HUES48 (cell line): ENCODE results near the gene MCOLN1.
"Not testable (repeated sequence)": the region's sequence is repeated elsewhere in the genome, so short reads cannot be mapped to it uniquely, and the experiment has no call there.

Experiments used
- H3K27ac ChIP-seq: one replicate; pipeline ENCODE4 v1.7.0; 2013; ENCODE audit warnings: low read depth, low read length, inconsistent platforms
- H3K27me3 ChIP-seq: 2 replicates; pipeline ENCODE4 v1.6.1; 2013; ENCODE audit warnings: mild to moderate bottlenecking, low read length; ENCODE audit not compliant: control insufficient read depth, insufficient read depth
- H3K36me3 ChIP-seq: 2 replicates; pipeline ENCODE4 v1.6.1; 2013; ENCODE audit warnings: low read length; ENCODE audit not compliant: control insufficient read depth, insufficient read depth
- H3K4me1 ChIP-seq: 2 replicates; pipeline ENCODE4 v1.6.1; 2013; ENCODE audit warnings: mild to moderate bottlenecking, low read length; ENCODE audit not compliant: control insufficient read depth, insufficient read depth
- H3K4me3 ChIP-seq: 2 replicates; pipeline ENCODE4 v1.5.1; 2013; ENCODE audit warnings: mild to moderate bottlenecking, low read depth, low read length
- H3K9ac ChIP-seq: 2 replicates; pipeline ENCODE4 v1.6.1; 2013; ENCODE audit warnings: mild to moderate bottlenecking, low read depth, low read length, moderate library complexity
- H3K9me3 ChIP-seq: 2 replicates; pipeline ENCODE4 v1.6.1; 2013; ENCODE audit warnings: low read length; ENCODE audit not compliant: control insufficient read depth, insufficient read depth

The MCOLN1 gene

DNA sequence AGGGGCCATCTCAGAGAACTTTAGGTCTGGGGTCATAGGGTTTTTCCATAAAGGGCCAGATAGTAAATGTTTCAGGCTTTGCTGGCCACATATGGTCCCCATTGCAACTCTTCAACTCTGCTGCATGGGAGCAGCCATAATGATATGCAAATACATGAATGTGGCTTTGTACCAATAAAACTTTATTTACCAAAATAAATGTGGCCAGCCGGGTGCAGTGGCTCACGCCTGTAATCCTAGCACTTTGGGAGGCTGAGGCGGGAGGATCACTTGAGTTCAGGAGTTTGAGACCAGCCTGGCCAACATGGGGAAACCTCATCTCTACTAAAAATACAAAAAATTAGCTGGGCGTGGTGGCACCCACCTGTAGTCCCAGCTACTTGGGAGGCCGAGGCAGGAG, 16.6 kb downstream of the MCOLN1 start:
- H3K4me3 ChIP-seq, H3K9me3 ChIP-seq, H3K27ac ChIP-seq, H3K9ac ChIP-seq, H3K27me3 ChIP-seq, H3K4me1 ChIP-seq: not testable (repeated sequence)
- H3K36me3 ChIP-seq, result peaks cover 48% of the 10 kb centered on the region

DNA sequence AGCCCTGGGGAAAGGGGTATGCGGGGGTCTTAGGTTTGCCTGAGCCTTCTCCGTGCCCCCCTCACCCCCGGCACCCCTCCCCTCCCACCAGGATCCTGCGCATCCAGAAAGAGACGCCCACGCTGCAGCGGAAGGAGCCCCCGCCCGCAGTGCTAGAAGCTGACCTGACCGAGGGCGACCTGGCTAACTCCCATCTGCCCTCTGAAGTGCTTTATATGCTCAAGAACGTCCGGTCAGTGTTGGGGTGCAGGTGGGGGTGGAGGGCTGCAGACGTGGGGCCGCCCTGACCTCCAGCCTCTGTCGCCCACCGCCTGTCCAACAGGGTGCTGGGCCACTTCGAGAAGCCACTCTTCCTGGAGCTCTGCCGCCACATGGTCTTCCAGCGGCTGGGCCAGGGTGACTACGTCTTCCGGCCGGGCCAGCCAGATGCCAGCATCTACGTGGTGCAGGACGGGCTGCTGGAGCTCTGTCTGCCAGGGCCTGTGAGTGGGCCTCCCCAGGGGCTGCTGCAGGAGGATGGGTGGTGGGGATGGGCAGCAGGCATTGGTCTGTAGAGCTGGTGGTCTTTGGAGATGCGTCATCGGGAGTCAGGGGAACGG, 17.5 kb downstream of the MCOLN1 start:
- H3K4me3 ChIP-seq, result no peak overlapping the region
- H3K4me1 ChIP-seq, result no peaks in the 10 kb centered on the region
- H3K36me3 ChIP-seq, result peaks cover 48% of the 10 kb centered on the region
- no peaks in the 10 kb centered on the region for H3K9me3 ChIP-seq
- H3K27me3 ChIP-seq, result no peaks in the 10 kb centered on the region
- H3K9ac ChIP-seq, result no peak overlapping the region
- H3K27ac ChIP-seq, result no peak overlapping the region

DNA sequence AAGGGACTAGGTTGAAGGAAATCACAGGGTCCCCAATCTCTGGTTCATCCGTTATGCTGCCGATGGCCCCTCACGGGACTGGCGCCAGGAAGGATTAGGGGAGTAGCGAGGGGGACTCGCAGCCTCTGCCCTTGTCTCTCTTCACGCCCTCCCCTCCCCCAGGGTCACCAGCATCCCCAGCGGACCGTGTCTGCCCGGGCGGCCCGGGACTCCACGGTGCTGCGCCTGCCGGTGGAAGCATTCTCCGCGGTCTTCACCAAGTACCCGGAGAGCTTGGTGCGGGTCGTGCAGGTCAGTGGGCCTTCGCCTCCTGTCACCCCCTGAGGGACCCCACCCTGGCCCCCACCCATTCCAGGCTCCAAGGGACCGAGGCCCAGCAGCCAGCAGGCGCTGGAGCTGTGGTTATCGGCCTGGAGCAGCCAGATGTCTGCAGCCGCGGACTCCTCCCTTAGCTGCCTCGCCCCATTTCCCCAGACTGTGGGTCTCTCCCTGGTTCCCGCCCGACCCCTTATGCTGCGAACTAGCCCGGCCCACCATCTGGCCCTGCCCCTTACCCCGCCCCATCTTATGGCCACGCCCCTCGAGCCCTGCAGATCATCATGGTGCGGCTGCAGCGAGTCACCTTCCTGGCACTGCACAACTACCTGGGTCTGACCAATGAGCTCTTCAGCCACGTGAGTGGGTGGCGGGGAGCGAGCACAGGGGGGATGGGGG, 18.5 kb downstream of the MCOLN1 start:
- peaks cover 52% of the 10 kb centered on the region for H3K36me3 ChIP-seq
- no peak overlapping the region for H3K9ac ChIP-seq
- no peak overlapping the region for H3K4me3 ChIP-seq
- no peaks in the 10 kb centered on the region for H3K4me1 ChIP-seq
- no peaks in the 10 kb centered on the region for H3K27me3 ChIP-seq
- H3K9me3 ChIP-seq, result no peaks in the 10 kb centered on the region
- no peak overlapping the region for H3K27ac ChIP-seq

DNA sequence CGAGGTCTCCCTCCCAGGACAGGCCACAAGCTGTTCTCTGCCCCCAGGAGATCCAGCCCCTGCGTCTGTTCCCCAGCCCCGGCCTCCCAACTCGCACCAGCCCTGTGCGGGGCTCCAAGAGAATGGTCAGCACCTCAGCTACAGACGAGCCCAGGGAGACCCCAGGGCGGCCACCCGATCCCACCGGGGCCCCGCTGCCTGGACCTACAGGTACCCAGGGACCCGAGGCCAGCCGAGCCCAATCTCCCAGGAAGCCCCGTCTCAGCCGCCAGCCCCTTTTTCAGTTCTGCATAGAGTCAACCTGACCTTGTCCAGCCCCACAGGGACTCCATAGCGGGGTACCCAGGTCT, 19.0 kb downstream of the MCOLN1 start:
- no peak overlapping the region for H3K27ac ChIP-seq
- peaks cover 52% of the 10 kb centered on the region for H3K36me3 ChIP-seq
- H3K4me3 ChIP-seq, result no peak overlapping the region
- no peak overlapping the region for H3K9ac ChIP-seq
- no peaks in the 10 kb centered on the region for H3K27me3 ChIP-seq
- H3K4me1 ChIP-seq, result no peaks in the 10 kb centered on the region
- no peaks in the 10 kb centered on the region for H3K9me3 ChIP-seq

DNA sequence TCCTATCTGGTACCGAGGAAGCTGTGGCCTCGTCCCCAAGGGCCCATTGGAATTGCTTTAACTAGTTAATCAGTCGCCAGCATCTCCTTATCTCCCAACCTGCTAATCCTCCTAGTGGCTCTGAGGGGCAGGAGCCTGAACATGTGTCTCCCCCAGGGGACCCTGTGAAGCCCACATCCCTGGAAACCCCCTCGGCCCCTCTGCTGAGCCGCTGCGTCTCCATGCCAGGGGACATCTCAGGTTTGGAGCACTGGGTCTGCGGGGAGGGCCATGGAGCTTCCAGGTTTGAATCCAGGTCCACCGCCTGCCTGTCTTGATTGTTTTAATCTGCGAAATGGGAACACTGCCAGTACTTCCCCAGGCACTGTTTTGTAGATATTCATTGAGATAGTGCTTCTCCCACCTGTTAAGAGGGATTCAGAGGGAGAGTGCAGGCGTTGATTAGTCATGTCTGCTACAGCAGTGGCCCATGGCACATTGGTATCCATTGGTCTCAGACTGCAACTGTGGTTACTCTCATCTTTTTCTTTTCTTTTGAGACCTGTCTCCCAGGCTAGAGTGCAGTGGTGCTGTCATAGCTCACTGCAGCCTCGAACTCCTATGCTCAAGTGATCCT, 19.5 kb downstream of the MCOLN1 start:
- Histone ChIP-seq H3K9me3 (no peaks in the 10 kb centered on the region), H3K4me1 (no peaks in the 10 kb centered on the region), H3K4me3 (no peak overlapping the region), H3K36me3 (peaks cover 50% of the 10 kb centered on the region), H3K27ac (no peak overlapping the region), H3K9ac (no peak overlapping the region), H3K27me3 (no peaks in the 10 kb centered on the region)

DNA sequence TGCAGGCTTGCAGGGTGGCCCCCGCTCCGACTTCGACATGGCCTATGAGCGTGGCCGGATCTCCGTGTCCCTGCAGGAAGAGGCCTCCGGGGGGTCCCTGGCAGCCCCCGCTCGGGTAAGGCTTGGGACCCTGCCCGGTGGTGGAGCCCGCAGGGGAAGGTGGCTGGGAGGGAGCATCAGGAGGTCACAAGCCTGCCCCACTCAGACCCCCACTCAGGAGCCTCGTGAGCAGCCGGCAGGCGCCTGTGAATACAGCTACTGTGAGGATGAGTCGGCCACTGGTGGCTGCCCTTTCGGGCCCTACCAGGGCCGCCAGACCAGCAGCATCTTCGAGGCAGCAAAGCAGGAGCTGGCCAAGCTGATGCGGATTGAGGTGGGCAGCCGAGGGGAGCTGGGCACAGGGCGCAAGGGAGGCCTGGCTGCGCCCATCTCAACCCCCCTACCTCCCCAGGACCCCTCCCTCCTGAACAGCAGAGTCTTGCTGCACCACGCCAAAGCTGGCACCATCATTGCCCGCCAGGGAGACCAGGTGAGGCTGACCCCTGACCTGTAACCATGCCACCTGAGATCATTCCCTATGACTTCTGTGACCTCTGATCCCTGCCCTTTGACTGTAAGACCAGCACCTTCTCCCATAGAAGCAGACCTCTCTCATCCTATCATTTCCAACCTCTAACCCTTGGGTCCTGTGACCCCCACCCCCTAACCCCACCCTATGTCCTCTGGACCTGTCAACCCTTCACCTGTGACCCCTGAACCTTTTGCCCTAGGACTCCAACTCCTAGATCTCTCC, 20.3 kb downstream of the MCOLN1 start:
- no peaks in the 10 kb centered on the region for H3K4me1 ChIP-seq
- H3K9ac ChIP-seq, result no peak overlapping the region
- H3K36me3 ChIP-seq, result peaks cover 44% of the 10 kb centered on the region
- no peak overlapping the region for H3K4me3 ChIP-seq
- no peaks in the 10 kb centered on the region for H3K27me3 ChIP-seq
- no peak overlapping the region for H3K27ac ChIP-seq
- H3K9me3 ChIP-seq, result no peaks in the 10 kb centered on the region

DNA sequence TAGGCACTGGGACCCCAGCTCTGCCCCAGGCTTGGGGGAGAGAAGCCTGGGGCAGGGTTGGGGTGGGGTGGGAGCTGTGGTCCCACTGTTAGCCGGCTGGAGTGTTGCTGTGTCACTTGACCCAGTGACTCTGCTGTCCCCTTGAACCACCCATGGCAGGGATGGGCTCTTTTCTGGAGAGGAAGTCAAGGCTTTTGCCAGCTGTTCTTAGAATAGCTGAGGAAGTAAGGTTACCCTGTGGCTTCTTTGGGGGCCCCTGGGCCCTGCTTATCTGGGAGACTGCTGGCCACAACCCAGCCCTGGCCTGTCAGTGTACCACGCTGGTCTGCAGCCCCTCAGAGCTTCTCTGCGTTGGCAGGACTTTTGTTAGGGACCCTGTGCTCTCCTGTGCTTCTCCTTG, 22.2 kb downstream of the MCOLN1 start:
- no peak overlapping the region for H3K27ac ChIP-seq
- H3K27me3 ChIP-seq, result no peaks in the 10 kb centered on the region
- H3K9ac ChIP-seq, result no peak overlapping the region
- peaks cover 32% of the 10 kb centered on the region for H3K36me3 ChIP-seq
- no peaks in the 10 kb centered on the region for H3K9me3 ChIP-seq
- no peak overlapping the region for H3K4me3 ChIP-seq
- H3K4me1 ChIP-seq, result no peaks in the 10 kb centered on the region

DNA sequence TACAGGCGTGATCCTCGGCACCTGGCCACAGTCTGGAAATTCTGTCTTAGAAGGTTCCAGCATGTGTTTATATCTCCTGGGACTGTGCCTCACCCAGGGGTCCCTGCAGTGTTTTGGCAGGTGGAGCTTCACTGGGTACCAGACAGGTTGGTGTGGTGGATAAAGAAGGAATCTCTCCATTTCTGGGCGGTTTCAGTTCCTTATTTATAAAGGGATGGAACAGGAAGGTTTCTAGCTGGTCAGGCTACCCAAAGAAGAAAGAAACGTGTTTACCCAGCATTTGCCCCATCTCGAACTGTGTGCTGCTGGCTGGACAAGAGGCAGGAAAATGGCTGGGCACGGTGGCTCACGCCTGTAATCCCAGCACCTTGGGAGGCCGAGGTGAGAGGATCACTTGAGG, 22.9 kb downstream of the MCOLN1 start:
- H3K4me3 ChIP-seq, result no peak overlapping the region
- no peaks in the 10 kb centered on the region for H3K9me3 ChIP-seq
- 0 out of 2 replicates have a peak, but pooled peaks cover under 1% of the 10 kb centered on the region for H3K4me1 ChIP-seq
- H3K27me3 ChIP-seq, result no peaks in the 10 kb centered on the region
- no peak overlapping the region for H3K9ac ChIP-seq
- no peak overlapping the region for H3K27ac ChIP-seq
- H3K36me3 ChIP-seq, result peaks cover 28% of the 10 kb centered on the region

DNA sequence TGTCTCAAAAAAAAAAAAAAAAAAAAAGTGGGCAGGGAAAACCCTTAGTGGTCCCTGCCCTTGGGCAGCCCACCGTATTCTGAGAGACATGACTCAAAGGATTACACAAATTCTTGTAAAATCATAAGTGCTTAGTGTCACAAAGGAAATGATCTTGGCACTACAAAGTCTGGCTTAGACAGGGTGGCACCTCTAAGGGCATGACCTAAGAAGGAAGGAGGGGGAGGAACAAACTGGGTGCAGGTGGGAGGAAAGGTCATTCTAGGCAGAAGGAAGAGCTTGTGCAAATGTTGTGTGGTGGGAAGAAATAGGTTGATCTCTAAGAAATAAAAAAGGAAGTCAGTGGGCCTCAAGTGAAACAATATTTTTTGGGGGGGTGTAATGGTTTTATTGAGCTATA, 23.5 kb downstream of the MCOLN1 start:
- Histone ChIP-seq H3K9me3 (no peaks in the 10 kb centered on the region), H3K27me3 (no peaks in the 10 kb centered on the region), H3K36me3 (peaks cover 26% of the 10 kb centered on the region), H3K9ac (no peak overlapping the region), H3K4me3 (no peak overlapping the region), H3K4me1 (0 out of 2 replicates have a peak, but pooled peaks cover 6% of the 10 kb centered on the region), H3K27ac (no peak overlapping the region)

DNA sequence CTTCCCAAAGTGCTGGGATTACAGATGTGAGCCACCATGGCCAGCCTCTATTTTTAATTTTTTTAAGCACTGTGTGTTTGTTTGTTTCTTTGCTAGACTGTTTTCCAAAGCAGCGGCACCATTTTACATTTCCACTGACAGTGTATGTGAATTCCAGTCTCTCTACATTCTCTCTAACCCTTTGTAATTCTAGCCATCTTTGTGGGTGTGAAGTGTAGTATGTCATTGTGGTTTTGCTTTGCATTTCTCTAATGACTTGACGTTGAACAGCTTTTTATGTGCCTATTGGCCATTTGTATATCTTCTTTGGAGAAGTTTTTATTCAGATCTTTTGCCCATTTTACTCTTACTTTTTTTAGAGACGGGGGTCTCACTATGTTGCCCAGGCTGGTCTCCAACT, 24.7 kb downstream of the MCOLN1 start:
- 0 out of 2 replicates have a peak, but pooled peaks cover 6% of the 10 kb centered on the region for H3K4me1 ChIP-seq
- peaks cover 18% of the 10 kb centered on the region for H3K36me3 ChIP-seq
- H3K27ac ChIP-seq, result no peak overlapping the region
- H3K9ac ChIP-seq, result no peak overlapping the region
- no peaks in the 10 kb centered on the region for H3K27me3 ChIP-seq
- H3K9me3 ChIP-seq, result no peaks in the 10 kb centered on the region
- H3K4me3 ChIP-seq, result no peak overlapping the region
